HEK293 (cell line): ENCODE data around the gene TMC3.

Source experiments
- GLI2 ChIP-seq: fragments of 450-650 bp; formaldehyde crosslinking; IDR thresholded peaks from 2 replicates; pipeline ENCODE4; 2017; ENCODE audit warnings: missing biosample characterization, missing genetic modification characterization, low read depth, borderline replicate concordance
- KLF10 ChIP-seq: fragments of 450-650 bp; IDR thresholded peaks from 2 replicates; pipeline ENCODE4 v1.5.1; 2018; ENCODE audit warnings: missing biosample characterization, mild to moderate bottlenecking, missing genetic modification characterization
- KLF9 ChIP-seq: fragments of 450-650 bp; formaldehyde crosslinking; IDR thresholded peaks from 2 replicates; pipeline ENCODE4 v1.5.1; 2016; ENCODE audit warnings: missing biosample characterization, missing genetic modification characterization, low read depth
- TCF7L2 ChIP-seq: IDR thresholded peaks from 2 replicates; pipeline ENCODE4 v1.6.1; 2011; ENCODE audit warnings: low read depth, mild to moderate bottlenecking, inconsistent platforms, low read length, moderate library complexity, borderline replicate concordance
- ZNF10 ChIP-seq: fragments of 450-650 bp; formaldehyde crosslinking; IDR thresholded peaks from 2 replicates; pipeline ENCODE4 v1.5.1; 2017; ENCODE audit warnings: missing biosample characterization, missing genetic modification characterization
- ZNF138 ChIP-seq: fragments of 450-650 bp; formaldehyde crosslinking; IDR thresholded peaks from 2 replicates; pipeline ENCODE4 v1.5.1; 2016; ENCODE audit warnings: missing biosample characterization, missing genetic modification characterization, borderline replicate concordance
- ZNF24 ChIP-seq: fragments of 450-650 bp; formaldehyde crosslinking; IDR thresholded peaks from 2 replicates; pipeline ENCODE4 v1.5.1; 2016; ENCODE audit warnings: missing biosample characterization, missing genetic modification characterization
- ZNF792 ChIP-seq: fragments of 450-650 bp; formaldehyde crosslinking; IDR thresholded peaks from 2 replicates; pipeline ENCODE4 v1.5.1; 2016; ENCODE audit warnings: missing biosample characterization, missing genetic modification characterization
- TF ChIP-seq, protein P1 (sequence below): fragments of 450-650 bp; formaldehyde crosslinking; IDR thresholded peaks from 2 replicates; pipeline ENCODE4 v1.5.1; 2016; ENCODE audit warnings: missing biosample characterization, missing genetic modification characterization
- TF ChIP-seq, protein P2 (sequence below): fragments of 450-650 bp; formaldehyde crosslinking; IDR thresholded peaks from 2 replicates; pipeline ENCODE4 v1.5.1; 2016; ENCODE audit warnings: missing biosample characterization, missing genetic modification characterization
- TF ChIP-seq, protein P3 (sequence below): fragments of 450-650 bp; formaldehyde crosslinking; IDR thresholded peaks from 2 replicates; pipeline ENCODE4 v1.5.1; 2017; ENCODE audit warnings: missing biosample characterization, missing genetic modification characterization

GRCh38 chr15:81337241-81337640 lies 36.8 kb downstream of the TMC3 start:
- TF ChIP-seq, protein P1, sequence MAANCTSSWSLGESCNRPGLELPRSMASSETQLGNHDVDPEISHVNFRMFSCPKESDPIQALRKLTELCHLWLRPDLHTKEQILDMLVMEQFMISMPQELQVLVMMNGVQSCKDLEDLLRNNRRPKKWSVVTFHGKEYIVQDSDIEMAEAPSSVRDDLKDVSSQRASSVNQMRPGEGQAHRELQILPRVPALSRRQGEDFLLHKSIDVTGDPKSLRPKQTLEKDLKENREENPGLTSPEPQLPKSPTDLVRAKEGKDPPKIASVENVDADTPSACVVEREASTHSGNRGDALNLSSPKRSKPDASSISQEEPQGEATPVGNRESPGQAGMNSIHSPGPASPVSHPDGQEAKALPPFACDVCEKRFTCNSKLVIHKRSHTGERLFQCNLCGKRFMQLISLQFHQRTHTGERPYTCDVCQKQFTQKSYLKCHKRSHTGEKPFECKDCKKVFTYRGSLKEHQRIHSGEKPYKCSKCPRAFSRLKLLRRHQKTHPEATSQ (tag by site-specific recombination) = no peak
- no peak for TF ChIP-seq ZNF10 (tag by site-specific recombination)
- TF ChIP-seq, protein P2, sequence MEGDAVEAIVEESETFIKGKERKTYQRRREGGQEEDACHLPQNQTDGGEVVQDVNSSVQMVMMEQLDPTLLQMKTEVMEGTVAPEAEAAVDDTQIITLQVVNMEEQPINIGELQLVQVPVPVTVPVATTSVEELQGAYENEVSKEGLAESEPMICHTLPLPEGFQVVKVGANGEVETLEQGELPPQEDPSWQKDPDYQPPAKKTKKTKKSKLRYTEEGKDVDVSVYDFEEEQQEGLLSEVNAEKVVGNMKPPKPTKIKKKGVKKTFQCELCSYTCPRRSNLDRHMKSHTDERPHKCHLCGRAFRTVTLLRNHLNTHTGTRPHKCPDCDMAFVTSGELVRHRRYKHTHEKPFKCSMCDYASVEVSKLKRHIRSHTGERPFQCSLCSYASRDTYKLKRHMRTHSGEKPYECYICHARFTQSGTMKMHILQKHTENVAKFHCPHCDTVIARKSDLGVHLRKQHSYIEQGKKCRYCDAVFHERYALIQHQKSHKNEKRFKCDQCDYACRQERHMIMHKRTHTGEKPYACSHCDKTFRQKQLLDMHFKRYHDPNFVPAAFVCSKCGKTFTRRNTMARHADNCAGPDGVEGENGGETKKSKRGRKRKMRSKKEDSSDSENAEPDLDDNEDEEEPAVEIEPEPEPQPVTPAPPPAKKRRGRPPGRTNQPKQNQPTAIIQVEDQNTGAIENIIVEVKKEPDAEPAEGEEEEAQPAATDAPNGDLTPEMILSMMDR = no peak
- no peak for TF ChIP-seq GLI2 (tag by site-specific recombination)
- TF ChIP-seq KLF9 = no peak
- TF ChIP-seq ZNF792 (tag by site-specific recombination) = no peak
- TF ChIP-seq ZNF24 = no peak
- TF ChIP-seq ZNF138 (tag by site-specific recombination) = no peak
- no peak for TF ChIP-seq KLF10
- TF ChIP-seq, protein P3, sequence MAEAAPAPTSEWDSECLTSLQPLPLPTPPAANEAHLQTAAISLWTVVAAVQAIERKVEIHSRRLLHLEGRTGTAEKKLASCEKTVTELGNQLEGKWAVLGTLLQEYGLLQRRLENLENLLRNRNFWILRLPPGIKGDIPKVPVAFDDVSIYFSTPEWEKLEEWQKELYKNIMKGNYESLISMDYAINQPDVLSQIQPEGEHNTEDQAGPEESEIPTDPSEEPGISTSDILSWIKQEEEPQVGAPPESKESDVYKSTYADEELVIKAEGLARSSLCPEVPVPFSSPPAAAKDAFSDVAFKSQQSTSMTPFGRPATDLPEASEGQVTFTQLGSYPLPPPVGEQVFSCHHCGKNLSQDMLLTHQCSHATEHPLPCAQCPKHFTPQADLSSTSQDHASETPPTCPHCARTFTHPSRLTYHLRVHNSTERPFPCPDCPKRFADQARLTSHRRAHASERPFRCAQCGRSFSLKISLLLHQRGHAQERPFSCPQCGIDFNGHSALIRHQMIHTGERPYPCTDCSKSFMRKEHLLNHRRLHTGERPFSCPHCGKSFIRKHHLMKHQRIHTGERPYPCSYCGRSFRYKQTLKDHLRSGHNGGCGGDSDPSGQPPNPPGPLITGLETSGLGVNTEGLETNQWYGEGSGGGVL = no peak
- no peak for TF ChIP-seq TCF7L2
